PC-9 (cell line): ENCODE results near the gene HSPA4L. TPM values are rescaled to one million over a fixed set of nuclear protein-coding genes. Genes with fewer than 3 reads are reported as not detected.

Source experiments
- BruUV-seq: library from RNA; stranded (reverse); fragments of 400-500 nt; replicated peaks from 2 replicates; lab custom pipeline; 2021; lab: Mats Ljungman, UMichigan
- CTCF ChIA-PET: fragments of 300-600 bp; sonication (Branson Sonifier 250); formaldehyde crosslinking; loops from one replicate; lab custom pipeline; 2022; ENCODE audit warnings: antibody characterized with exemption; lab: Charles Lee
- POLR2A ChIA-PET: fragments of 300-600 bp; sonication (Branson Sonifier 250); formaldehyde crosslinking; loops from one replicate; lab custom pipeline; 2022; ENCODE audit warnings: antibody characterized with exemption; ENCODE audit not compliant: unreplicated experiment; lab: Charles Lee
- DNase-seq, 2 experiments: peaks; one replicate each; pipeline versions ENCODE4 v3.0.0 to v3.0.0-alpha.2; 2015 to 2022; ENCODE audit warnings: mixed read lengths in 1 of 2
- H2AFZ ChIP-seq: fragments of 200-600 bp; sonication (generic); 2 replicates; pipeline ENCODE4 v1.8.1; 2017; ENCODE audit warnings: antibody characterized with exemption
- H3F3A ChIP-seq: fragments of 200-600 bp; sonication (generic); 2 replicates; pipeline ENCODE4 v1.8.1; 2017; ENCODE audit warnings: antibody characterized with exemption, mild to moderate bottlenecking, low read depth; ENCODE audit not compliant: insufficient read depth
- H3K27ac ChIP-seq: fragments of 200-600 bp; sonication (generic); 2 replicates; pipeline ENCODE4 v1.6.1; 2016; ENCODE audit warnings: mixed run types
- H3K27me3 ChIP-seq: fragments of 200-600 bp; sonication (generic); 2 replicates; pipeline ENCODE4 v1.6.1; 2016; ENCODE audit warnings: low read depth, mixed run types; ENCODE audit not compliant: insufficient read depth
- H3K36me3 ChIP-seq: fragments of 200-600 bp; sonication (generic); 2 replicates; pipeline ENCODE4 v1.6.1; 2016; ENCODE audit warnings: low read depth, mixed run types
- H3K4me1 ChIP-seq: fragments of 200-600 bp; sonication (generic); replicated peaks from 2 replicates; pipeline ENCODE4 v1.6.1; 2016; ENCODE audit warnings: mixed run types; ENCODE audit not compliant: insufficient read depth
- H3K4me2 ChIP-seq: fragments of 200-600 bp; sonication (generic); 2 replicates; pipeline ENCODE4 v1.6.1; 2017; ENCODE audit warnings: mixed run types
- H3K4me3 ChIP-seq: fragments of 200-600 bp; sonication (generic); 2 replicates; pipeline ENCODE4 v1.6.1; 2016; ENCODE audit warnings: mixed run types
- H3K79me2 ChIP-seq: fragments of 200-600 bp; sonication (generic); 2 replicates; pipeline ENCODE4 v1.6.1; 2017; ENCODE audit warnings: low read depth, mixed run types
- H3K9me2 ChIP-seq: fragments of 200-600 bp; sonication (generic); 2 replicates; pipeline ENCODE4 v1.8.1; 2017; ENCODE audit warnings: mild to moderate bottlenecking; ENCODE audit not compliant: insufficient read depth
- H3K9me3 ChIP-seq: fragments of 200-600 bp; sonication (generic); 2 replicates; pipeline ENCODE4 v1.8.1; 2016; ENCODE audit warnings: low read depth; ENCODE audit not compliant: insufficient read depth
- H4K20me1 ChIP-seq: fragments of 200-600 bp; sonication (generic); 2 replicates; pipeline ENCODE4 v1.8.1; 2017; ENCODE audit not compliant: insufficient read depth
- CTCF ChIP-seq: fragments of 200-600 bp; sonication (generic); conservative IDR thresholded peaks from 2 replicates; pipeline ENCODE4 v1.6.1; 2017; ENCODE audit warnings: mixed run types, antibody characterized with exemption, mild to moderate bottlenecking, moderate library complexity
- EZH2 ChIP-seq: fragments of 200-600 bp; sonication (generic); IDR thresholded peaks from 2 replicates; pipeline ENCODE4 v1.8.0; 2017; ENCODE audit warnings: antibody characterized with exemption, low read depth
- intact Hi-C: fragments of 100-400 bp; cut with micrococcal nuclease; formaldehyde crosslinking; loops from one replicate; pipeline ENCODE4 v1.10.0; 2022; ENCODE audit not compliant: unreplicated experiment
- total RNA-seq: library from RNA; stranded (reverse); gene quantifications from 2 replicates; pipeline ENCODE4 v1.2.3, GENCODE V29; 2021

The HSPA4L gene
- total RNA-seq, 1 experiment from 2014 or later = 5.1 TPM

- Histone ChIP-seq H3K9me3 (no peaks in the 10 kb centered on the region), H3F3A (peaks cover 7% of the 10 kb centered on the region; the same call in 1 of the 2 replicates), H2AFZ (no peak overlapping the region; the same call in 1 of the 2 replicates), H3K27me3 (no peaks in the 10 kb centered on the region), H3K79me2 (no peaks in the 10 kb centered on the region), H3K4me1 (peaks cover 19% of the 10 kb centered on the region), H3K27ac (no peak overlapping the region), H3K9me2 (no peaks in the 10 kb centered on the region), H3K4me2 (no peak overlapping the region), H3K36me3 (no peaks in the 10 kb centered on the region), H4K20me1 (no peaks in the 10 kb centered on the region), H3K4me3 (no peak overlapping the region)
- POLR2A ChIA-PET = no interaction called here
- TF ChIP-seq CTCF = no peak
- TF ChIP-seq EZH2 = no peak
- CTCF ChIA-PET = no interaction called here
- intact Hi-C loops = no loop called here
- BruUV-seq = no TSS peak
- DNase-seq = no peak
Observed at GRCh38 chr4:127777487-127777886, 4.6 kb upstream of the HSPA4L start.

GRCh38 chr4:127778102-127778501, 4.0 kb upstream of the HSPA4L start:
- no peaks in the 10 kb centered on the region for H3K9me3 ChIP-seq
- H3K9me2 ChIP-seq = no peaks in the 10 kb centered on the region
- H2AFZ ChIP-seq = no peak overlapping the region; the same call in 1 of the 2 replicates
- H3K79me2 ChIP-seq = 0 out of 2 replicates have a peak, but pooled peaks cover 4% of the 10 kb centered on the region
- DNase-seq = no peak
- H3K36me3 ChIP-seq = no peaks in the 10 kb centered on the region
- no peak overlapping the region for H3K4me2 ChIP-seq
- H3K4me1 ChIP-seq = peaks cover 19% of the 10 kb centered on the region
- no TSS peak for BruUV-seq
- no peak overlapping the region for H3K27ac ChIP-seq
- no peak overlapping the region for H3K4me3 ChIP-seq
- intact Hi-C loops = no loop called here
- TF ChIP-seq EZH2 (no peak), CTCF (no peak)
- H3F3A ChIP-seq = peaks cover 7% of the 10 kb centered on the region; the same call in 1 of the 2 replicates
- no peaks in the 10 kb centered on the region for H3K27me3 ChIP-seq
- no peaks in the 10 kb centered on the region for H4K20me1 ChIP-seq
- POLR2A ChIA-PET = no interaction called here
- CTCF ChIA-PET = no interaction called here

GRCh38 chr4:127780598-127780997, 1.5 kb upstream of the HSPA4L start:
- no TSS peak for BruUV-seq
- POLR2A ChIA-PET = no interaction called here

More at GRCh38 chr4:127780598-127780997, 1.5 kb upstream of the HSPA4L start:
- Histone ChIP-seq H3K9me2 (no peaks in the 10 kb centered on the region), H3K27ac (no peak overlapping the region), H3K27me3 (no peaks in the 10 kb centered on the region), H3K4me2 (no peak overlapping the region), H2AFZ (no peak overlapping the region), H3K79me2 (peaks cover 28% of the 10 kb centered on the region), H3F3A (peaks cover 7% of the 10 kb centered on the region; the same call in 1 of the 2 replicates), H3K4me3 (no peak overlapping the region), H3K36me3 (no peaks in the 10 kb centered on the region), H3K9me3 (no peaks in the 10 kb centered on the region), H3K4me1 (peaks cover 36% of the 10 kb centered on the region), H4K20me1 (no peaks in the 10 kb centered on the region)
- CTCF ChIA-PET = no interaction called here
- intact Hi-C loops = loop anchor here (5.0 kb wide), 2 partner anchors 148 to 282 kb away; partner anchors contain the start of genes INTU and LARP1B
- TF ChIP-seq CTCF (no peak), EZH2 (no peak)
- DNase-seq = no peak
